OCI-LY1 (cell line): ENCODE results near the gene MORN5.

Experiments
- CTCF ChIP-seq: fragments of 200-600 bp; sonication (generic), shearing (Covaris generic); IDR thresholded peaks from 2 replicates; pipeline ENCODE4 v1.5.1; 2017; ENCODE audit warnings: mild to moderate bottlenecking, antibody characterized with exemption, low read length, moderate library complexity, mixed read lengths
- EZH2 ChIP-seq: fragments of 200-600 bp; sonication (generic), shearing (Covaris generic); IDR thresholded peaks from 2 replicates; pipeline ENCODE4 v1.8.0; 2017; ENCODE audit warnings: borderline replicate concordance, mixed run types, mild to moderate bottlenecking, antibody characterized with exemption, low read length, moderate library complexity, mixed read lengths

GRCh38 chr9:122134822-122135528, 24.7 kb upstream of the MORN5 start:
- no peak for TF ChIP-seq CTCF
- TF ChIP-seq EZH2, result no peak
